NCI-H82 treated with DMSO at 0.1 percent for 48 hours (cell line): ENCODE data around the gene PLXND1.

Experiments used
- DNase-seq: peaks from one replicate; lab custom pipeline; 2025; ENCODE audit not compliant: unreplicated experiment; lab: John Stamatoyannopoulos, UW

PLXND1 gene

GRCh38 chr3:129567176-129567705 is 39.2 kb downstream of the PLXND1 start:
- DNase-seq: no peak

- no peak for DNase-seq
Measured at GRCh38 chr3:129565902-129566301, 40.6 kb downstream of the PLXND1 start.

GRCh38 chr3:129564981-129565644 is 41.4 kb downstream of the PLXND1 start:
- no peak for DNase-seq

GRCh38 chr3:129563850-129564535 is 42.5 kb downstream of the PLXND1 start:
- DNase-seq: no peak

- DNase-seq: no peak
Measured at GRCh38 chr3:129563332-129563731, 43.1 kb downstream of the PLXND1 start.

GRCh38 chr3:129562803-129563202 is 43.7 kb downstream of the PLXND1 start:
- DNase-seq: no peak

GRCh38 chr3:129561619-129562248 is 44.7 kb downstream of the PLXND1 start:
- DNase-seq: no peak

- DNase-seq: no peak
Measured at GRCh38 chr3:129560911-129561594, 45.4 kb downstream of the PLXND1 start.

GRCh38 chr3:129560269-129560787 is 46.1 kb downstream of the PLXND1 start:
- no peak for DNase-seq

GRCh38 chr3:129559565-129560079 is 46.9 kb downstream of the PLXND1 start:
- DNase-seq: no peak

GRCh38 chr3:129558772-129559564 is 47.5 kb downstream of the PLXND1 start:
- DNase-seq: no peak

GRCh38 chr3:129558081-129558771 is 48.2 kb downstream of the PLXND1 start:
- no peak for DNase-seq

- no peak for DNase-seq
Measured at GRCh38 chr3:129557548-129557894, 49.0 kb downstream of the PLXND1 start.

GRCh38 chr3:129556890-129557547 is 49.5 kb downstream of the PLXND1 start:
- DNase-seq: no peak

GRCh38 chr3:129556358-129556695 is 50.1 kb downstream of the PLXND1 start:
- no peak for DNase-seq

- no peak for DNase-seq
Measured at GRCh38 chr3:129555616-129556357, 50.7 kb downstream of the PLXND1 start.

- no peak for DNase-seq
Measured at GRCh38 chr3:129555153-129555550, 51.3 kb downstream of the PLXND1 start.

- DNase-seq: no peak
Measured at GRCh38 chr3:129554356-129555152, 51.9 kb downstream of the PLXND1 start.
